ENCODE measurements around the gene GTF2F1. TPM values are rescaled to one million over a fixed set of nuclear protein-coding genes. Genes with fewer than 3 reads are reported as not detected.

GTF2F1 gene
- total and polyA plus RNA-seq, 2 donors (not counting 1 experiment from before 2014, with no cell fraction given) = 43.0 to 50.4 TPM

- no peak within 1 kb of the TSS for H2AFZ ChIP-seq (ENCODE audit: low read length)
- H3K4me1 ChIP-seq (ENCODE audit: control insufficient read depth, extremely low read depth, insufficient read depth, low read length) = no peaks in the 10 kb centered on the region
- H3K9ac ChIP-seq (ENCODE audit: insufficient read depth, low read length) = no peak within 1 kb of the TSS
- no peaks in the 10 kb centered on the region for H3K79me2 ChIP-seq (ENCODE audit: control insufficient read depth, insufficient read depth, low read length)
- no peaks in the 10 kb centered on the region for H4K20me1 ChIP-seq (ENCODE audit: control insufficient read depth, extremely low read depth, insufficient read depth, low read length)
- TF ChIP-seq CTCF (conservative IDR thresholded peaks at IDR 0.05 in 1 of 2, IDR thresholded peaks at IDR 0.05 in 1 of 2; ENCODE audit: low read depth in 1 of 2, low read length in 2 of 2) (no peak), EZH2 (IDR thresholded peaks at IDR 0.05; ENCODE audit: low read length, missing control alignments) (no peak)
- no peaks in the 10 kb centered on the region for H3K9me3 ChIP-seq (ENCODE audit: control insufficient read depth, insufficient read depth, low read depth, low read length)
- no peak within 1 kb of the TSS for H3K4me2 ChIP-seq (ENCODE audit: extremely low read depth, insufficient read depth, low read length)
- H3K27ac ChIP-seq (ENCODE audit: insufficient read depth, low read length) = no peak within 1 kb of the TSS
- H3K27me3 ChIP-seq (ENCODE audit: control insufficient read depth, insufficient read depth, low read length) = no peaks in the 10 kb centered on the region
- H3K4me3 ChIP-seq (replicated peaks in 1 of 4; ENCODE audit: control extremely low read depth in 1 of 4, insufficient read depth in 1 of 4, low read depth in 3 of 4, low read length in 4 of 4) = no peak within 1 kb of the TSS
- no peak for DNase-seq (ENCODE audit: low read depth in 2 of 2)
- H3K36me3 ChIP-seq (ENCODE audit: control insufficient read depth, insufficient read depth, low read length) = no peaks in the 10 kb centered on the region
These were observed 59.5 kb downstream of the GTF2F1 start, which contains the start of gene ACER1 for GRCh38 chr19:6333439-6333838. ACER1 (minus strand) TSS chr19:6333612; CDS start chr19:6333551, 61 bp downstream.

Other genes with a start within 250 kb of the GTF2F1 start
- gene MLLT1, start 113.2 kb downstream of the GTF2F1 start, total RNA-seq = 4.4 and 6.4 TPM in 2 replicates
- gene MLLT1, start 113.2 kb downstream of the GTF2F1 start, polyA plus RNA-seq = 13.7 and 14.4 TPM in 2 replicates
- gene ACER1, start 59.6 kb downstream of the GTF2F1 start, total RNA-seq = not detected in 2 replicates
- not detected in 2 replicates for gene ACER1, start 59.6 kb downstream of the GTF2F1 start, polyA plus RNA-seq
- 39.8 and 54.7 TPM in 2 replicates for gene CLPP, start 31.6 kb downstream of the GTF2F1 start, total RNA-seq
- 34.0 and 37.8 TPM in 2 replicates for gene CLPP, start 31.6 kb downstream of the GTF2F1 start, polyA plus RNA-seq
- 26.5 and 28.9 TPM in 2 replicates for gene ALKBH7, start 20.4 kb downstream of the GTF2F1 start, total RNA-seq
- 6.3 and 9.5 TPM in 2 replicates for gene ALKBH7, start 20.4 kb downstream of the GTF2F1 start, polyA plus RNA-seq
- gene PSPN, start 17.2 kb downstream of the GTF2F1 start, total RNA-seq = 0.99 and 1.8 TPM in 2 replicates
- gene PSPN, start 17.2 kb downstream of the GTF2F1 start, polyA plus RNA-seq = 0.25 and 0.36 TPM in 2 replicates
- gene KHSRP, start 31.6 kb upstream of the GTF2F1 start, total RNA-seq = 84.7 and 93.5 TPM in 2 replicates
- 66.0 and 101 TPM in 2 replicates for gene KHSRP, start 31.6 kb upstream of the GTF2F1 start, polyA plus RNA-seq
- under 0.01 and 0.26 TPM in 2 replicates for gene SLC25A41, start 40.6 kb upstream of the GTF2F1 start, total RNA-seq
- gene SLC25A41, start 40.6 kb upstream of the GTF2F1 start, polyA plus RNA-seq = 0.03 TPM in 1 of 2 replicates, not detected in the other
- 18.5 and 33.9 TPM in 2 replicates for gene SLC25A23, start 66.6 kb upstream of the GTF2F1 start, total RNA-seq
- 4.5 and 7.9 TPM in 2 replicates for gene SLC25A23, start 66.6 kb upstream of the GTF2F1 start, polyA plus RNA-seq
- gene CRB3, start 71.1 kb upstream of the GTF2F1 start, total RNA-seq = 0.17 TPM in 1 of 2 replicates, not detected in the other
- gene CRB3, start 71.1 kb upstream of the GTF2F1 start, polyA plus RNA-seq = not detected in 2 replicates
- not detected in 2 replicates for gene DENND1C, start 88.6 kb upstream of the GTF2F1 start, total RNA-seq
- gene DENND1C, start 88.6 kb upstream of the GTF2F1 start, polyA plus RNA-seq = not detected in 2 replicates
- not detected in 2 replicates for gene TUBB4A, start 109.1 kb upstream of the GTF2F1 start, total RNA-seq
- gene TUBB4A, start 109.1 kb upstream of the GTF2F1 start, polyA plus RNA-seq = not detected in 2 replicates
- 0.26 and 0.66 TPM in 2 replicates for gene TNFSF9, start 137.9 kb upstream of the GTF2F1 start, total RNA-seq
- gene TNFSF9, start 137.9 kb upstream of the GTF2F1 start, polyA plus RNA-seq = 0.22 and 0.40 TPM in 2 replicates
- gene CD70, start 198.0 kb upstream of the GTF2F1 start, total RNA-seq = not detected in 2 replicates
- gene CD70, start 198.0 kb upstream of the GTF2F1 start, polyA plus RNA-seq = not detected in 2 replicates

All from fibroblast of lung (primary cell).